ENCODE measurements around the gene CD9.

Gene CD9

GRCh38 chr12:6221146-6221545, 20.9 kb downstream of the CD9 start:
- Histone ChIP-seq H3K4me3 (replicated peaks; ENCODE audit: insufficient read depth, low read length) (no peak overlapping the region), H3K27me3 (ENCODE audit: insufficient read depth, poor library complexity, severe bottlenecking) (no peaks in the 10 kb centered on the region), H3K27ac (replicated peaks) (no peak overlapping the region)
- no peak for TF ChIP-seq CTCF (IDR thresholded peaks at IDR 0.05; ENCODE audit: insufficient read depth, low read length)
- DNase-seq (ENCODE audit: low read depth in 1 of 2, low spot score in 1 of 2) = no peak

GRCh38 chr12:6222078-6222654, 22.0 kb downstream of the CD9 start:
- TF ChIP-seq SPI1 (IDR thresholded peaks at IDR 0.05; ENCODE audit: borderline replicate concordance, low read depth) (no peak), REST (IDR thresholded peaks at IDR 0.05; ENCODE audit: insufficient replicate concordance, low read depth) (no peak), GABPA (IDR thresholded peaks at IDR 0.05; ENCODE audit: low read depth) (no peak), POLR2AphosphoS5 (IDR thresholded peaks at IDR 0.05; ENCODE audit: low read depth) (no peak), CTCF (IDR thresholded peaks at IDR 0.05; ENCODE audit: insufficient read depth, low read length) (no peak)
- DNase-seq (ENCODE audit: low read depth in 1 of 2, low spot score in 1 of 2) = no peak
- Histone ChIP-seq H3K4me3 (replicated peaks; ENCODE audit: insufficient read depth, low read length) (no peak overlapping the region), H3K27me3 (ENCODE audit: insufficient read depth, poor library complexity, severe bottlenecking) (no peaks in the 10 kb centered on the region), H3K27ac (replicated peaks) (no peak overlapping the region)

GRCh38 chr12:6223545-6223944, 23.3 kb downstream of the CD9 start:
- Histone ChIP-seq H3K27me3 (ENCODE audit: insufficient read depth, poor library complexity, severe bottlenecking) (no peaks in the 10 kb centered on the region), H3K27ac (replicated peaks) (no peak overlapping the region), H3K4me3 (replicated peaks; ENCODE audit: insufficient read depth, low read length) (no peak overlapping the region)
- no peak for TF ChIP-seq REST (IDR thresholded peaks at IDR 0.05; ENCODE audit: insufficient replicate concordance, low read depth)
- no peak for TF ChIP-seq SPI1 (IDR thresholded peaks at IDR 0.05; ENCODE audit: borderline replicate concordance, low read depth)
- no peak for TF ChIP-seq CTCF (IDR thresholded peaks at IDR 0.05; ENCODE audit: insufficient read depth, low read length)
- no peak for TF ChIP-seq GABPA (IDR thresholded peaks at IDR 0.05; ENCODE audit: low read depth)
- TF ChIP-seq POLR2AphosphoS5 (IDR thresholded peaks at IDR 0.05; ENCODE audit: low read depth) = no peak
- no peak for DNase-seq (ENCODE audit: low read depth in 1 of 2, low spot score in 1 of 2)

GRCh38 chr12:6224550-6224949, 24.4 kb downstream of the CD9 start:
- Histone ChIP-seq H3K27me3 (ENCODE audit: insufficient read depth, poor library complexity, severe bottlenecking) (no peaks in the 10 kb centered on the region), H3K27ac (replicated peaks) (no peak overlapping the region), H3K4me3 (replicated peaks; ENCODE audit: insufficient read depth, low read length) (no peak overlapping the region)
- TF ChIP-seq CTCF (IDR thresholded peaks at IDR 0.05; ENCODE audit: insufficient read depth, low read length) (no peak), POLR2AphosphoS5 (IDR thresholded peaks at IDR 0.05; ENCODE audit: low read depth) (no peak), REST (IDR thresholded peaks at IDR 0.05; ENCODE audit: insufficient replicate concordance, low read depth) (no peak), SPI1 (IDR thresholded peaks at IDR 0.05; ENCODE audit: borderline replicate concordance, low read depth) (no peak), GABPA (IDR thresholded peaks at IDR 0.05; ENCODE audit: low read depth) (no peak)
- no peak for DNase-seq (ENCODE audit: low read depth in 1 of 2, low spot score in 1 of 2)

All from HL-60 (cell line).